SK-N-SH treated with all-trans-retinoic acid at 6 μM for 48 hours (cell line): ENCODE measurements around the gene SH3PXD2B.

ENCODE experiments used
- ATAC-seq: fragments of 200-7000 bp; cut with Tn5 transposase; 3 replicates; pipeline ENCODE4 v1.9.1; 2020; ENCODE audit warnings: mild to moderate bottlenecking, moderate library complexity
- ARNTL ChIP-seq: fragments of 450-650 bp; formaldehyde crosslinking; IDR thresholded peaks from 2 replicates; pipeline ENCODE4 v1.5.0; 2020; ENCODE audit warnings: low read depth, mild to moderate bottlenecking, moderate library complexity, borderline replicate concordance
- BACH2 ChIP-seq: fragments of 250-450 bp; sonication (Bioruptor Pico); IDR thresholded peaks from 2 replicates; pipeline ENCODE4 v1.9.0; 2021; ENCODE audit warnings: mild to moderate bottlenecking, borderline replicate concordance
- CREB5 ChIP-seq: fragments of 250-450 bp; sonication (Bioruptor Pico); IDR thresholded peaks from 2 replicates; pipeline ENCODE4 v1.5.1; 2020; ENCODE audit warnings: low read depth, mild to moderate bottlenecking, moderate library complexity
- CSDC2 ChIP-seq: fragments of 250-450 bp; sonication (Bioruptor Pico); IDR thresholded peaks from 2 replicates; pipeline ENCODE4 v1.5.0; 2020; ENCODE audit warnings: mild to moderate bottlenecking, moderate library complexity
- CSRNP3 ChIP-seq: fragments of 250-450 bp; sonication (Bioruptor Pico); IDR thresholded peaks from 2 replicates; pipeline ENCODE4 v1.5.1; 2021; ENCODE audit warnings: mild to moderate bottlenecking, moderate library complexity
- ESRRG ChIP-seq: fragments of 250-450 bp; sonication (Bioruptor Pico); IDR thresholded peaks from 2 replicates; pipeline ENCODE4 v1.6.1; 2021; ENCODE audit warnings: mild to moderate bottlenecking
- GLIS3 ChIP-seq: fragments of 250-450 bp; sonication (Bioruptor Pico); IDR thresholded peaks from 2 replicates; pipeline ENCODE4 v1.5.0; 2020; ENCODE audit warnings: mild to moderate bottlenecking, moderate library complexity
- ISL1 ChIP-seq: fragments of 250-450 bp; sonication (Bioruptor Pico); IDR thresholded peaks from 2 replicates; pipeline ENCODE4 v2.1.2; 2022; ENCODE audit warnings: mild to moderate bottlenecking, moderate library complexity
- OSR1 ChIP-seq: fragments of 250-450 bp; sonication (Bioruptor Pico); IDR thresholded peaks from 2 replicates; pipeline ENCODE4 v1.8.0; 2022; ENCODE audit warnings: moderate library complexity, mild to moderate bottlenecking, inconsistent platforms
- PATZ1 ChIP-seq: fragments of 250-450 bp; sonication (Bioruptor Pico); IDR thresholded peaks from 2 replicates; pipeline ENCODE4 v1.8.0; 2020; ENCODE audit warnings: mild to moderate bottlenecking, moderate library complexity, borderline replicate concordance
- POU6F1 ChIP-seq: fragments of 250-450 bp; sonication (Bioruptor Pico); IDR thresholded peaks from 2 replicates; pipeline ENCODE4 v1.8.0; 2021; ENCODE audit warnings: low read depth, mild to moderate bottlenecking, moderate library complexity, borderline replicate concordance
- PPARA ChIP-seq: fragments of 250-450 bp; sonication (Bioruptor Pico); IDR thresholded peaks from 2 replicates; pipeline ENCODE4 v1.5.0; 2020; ENCODE audit warnings: mild to moderate bottlenecking, borderline replicate concordance
- RARB ChIP-seq: fragments of 250-450 bp; sonication (Bioruptor Pico); IDR thresholded peaks from 2 replicates; pipeline ENCODE4 v1.8.0; 2021; ENCODE audit warnings: mild to moderate bottlenecking, moderate library complexity
- SNAI2 ChIP-seq: fragments of 250-450 bp; sonication (Bioruptor Pico); IDR thresholded peaks from 2 replicates; pipeline ENCODE4 v1.5.0; 2020; ENCODE audit warnings: mild to moderate bottlenecking, moderate library complexity
- TSHZ2 ChIP-seq: fragments of 250-450 bp; sonication (Bioruptor Pico); IDR thresholded peaks from 2 replicates; pipeline ENCODE4 v1.5.0; 2020; ENCODE audit warnings: mild to moderate bottlenecking, moderate library complexity
- ZC3H10 ChIP-seq: fragments of 250-450 bp; sonication (Bioruptor Pico); IDR thresholded peaks from 2 replicates; pipeline ENCODE4 v1.5.1; 2021; ENCODE audit warnings: mild to moderate bottlenecking, moderate library complexity
- ZFP3 ChIP-seq: fragments of 250-450 bp; sonication (Bioruptor Pico); IDR thresholded peaks from 2 replicates; pipeline ENCODE4 v1.5.0; 2020; ENCODE audit warnings: mild to moderate bottlenecking, moderate library complexity
- ZFP30 ChIP-seq: fragments of 450-650 bp; formaldehyde crosslinking; IDR thresholded peaks from 2 replicates; pipeline ENCODE4 v1.5.0; 2022; ENCODE audit warnings: mild to moderate bottlenecking, moderate library complexity
- ZNF565 ChIP-seq: fragments of 450-650 bp; formaldehyde crosslinking; conservative IDR thresholded peaks from 2 replicates; pipeline ENCODE4 v1.5.0; 2020; ENCODE audit warnings: low read depth, mild to moderate bottlenecking, moderate library complexity
- ZNF8 ChIP-seq: fragments of 450-650 bp; formaldehyde crosslinking; IDR thresholded peaks from 2 replicates; pipeline ENCODE4 v1.5.0; 2020; ENCODE audit warnings: mild to moderate bottlenecking, moderate library complexity

Gene SH3PXD2B

GRCh38 chr5:172364773-172365172 is 89.6 kb downstream of the SH3PXD2B start:
- ATAC-seq = no peak
- TF ChIP-seq ARNTL (CRISPR knock-in tag) = no peak
- TF ChIP-seq RARB (CRISPR knock-in tag) = no peak
- no peak for TF ChIP-seq PATZ1 (CRISPR knock-in tag)

- no peak for ATAC-seq
- TF ChIP-seq ISL1 (CRISPR knock-in tag) = no peak
- TF ChIP-seq RARB (CRISPR knock-in tag) = no peak
- TF ChIP-seq CSRNP3 = no peak
- TF ChIP-seq ZC3H10 (CRISPR knock-in tag) = no peak
- no peak for TF ChIP-seq ZFP3 (CRISPR knock-in tag)
- TF ChIP-seq OSR1 (CRISPR knock-in tag) = no peak
- TF ChIP-seq ARNTL (CRISPR knock-in tag) = no peak
- TF ChIP-seq POU6F1 = no peak
- TF ChIP-seq ZNF565 (CRISPR knock-in tag) = no peak
- no peak for TF ChIP-seq GLIS3 (CRISPR knock-in tag)
- TF ChIP-seq BACH2 (CRISPR knock-in tag) = no peak
- TF ChIP-seq ZFP30 = no peak
- TF ChIP-seq ZNF8 (CRISPR knock-in tag) = no peak
- TF ChIP-seq CSDC2 = no peak
- no peak for TF ChIP-seq ESRRG (CRISPR knock-in tag)
- no peak for TF ChIP-seq SNAI2 (CRISPR knock-in tag)
- TF ChIP-seq TSHZ2 (CRISPR knock-in tag) = no peak
- TF ChIP-seq PATZ1 (CRISPR knock-in tag) = no peak
- TF ChIP-seq CREB5 (CRISPR knock-in tag) = no peak
- TF ChIP-seq, all 23 proteins: peak for 0
These were observed 91.6 kb downstream of the SH3PXD2B start for GRCh38 chr5:172362755-172363154.

GRCh38 chr5:172361566-172362238 is 92.6 kb downstream of the SH3PXD2B start:
- ATAC-seq = peak; percentile 83
- TF ChIP-seq CSDC2 (no peak), SNAI2 (CRISPR knock-in tag) (no peak), ESRRG (CRISPR knock-in tag) (no peak), BACH2 (CRISPR knock-in tag) (no peak), ZNF565 (CRISPR knock-in tag) (no peak), TSHZ2 (CRISPR knock-in tag) (no peak), ISL1 (CRISPR knock-in tag) (no peak), PPARA (no peak), ZNF8 (CRISPR knock-in tag) (no peak)
- TF ChIP-seq, all 23 proteins: peak for 0
